IMR-90 (cell line): ENCODE measurements around the gene SLC5A10. TPM values are rescaled to one million over a fixed set of nuclear protein-coding genes. Genes with fewer than 3 reads are reported as not detected.

Source experiments
- ATAC-seq: fragments of 200-7000 bp; cut with Tn5 transposase; 2 replicates; pipeline ENCODE4 v1.9.1; 2020; ENCODE audit warnings: low read depth, mild to moderate bottlenecking, moderate library complexity
- BruUV-seq: library from RNA; stranded (reverse); fragments of 400-500 nt; replicated peaks from 2 replicates; lab custom pipeline; 2021; lab: Mats Ljungman, UMichigan
- CTCF ChIA-PET: fragments of 300-600 bp; formaldehyde crosslinking; extraction: SDS; loops from one replicate; lab custom pipeline; 2021; ENCODE audit warnings: antibody characterized with exemption; lab: Yijun Ruan, JAX
- POLR2A ChIA-PET: fragments of 300-600 bp; sonication (Branson Sonifier 250); formaldehyde crosslinking; loops from one replicate; lab custom pipeline; 2022; ENCODE audit warnings: antibody characterized with exemption; ENCODE audit not compliant: unreplicated experiment; lab: Charles Lee
- DNase-seq: peaks from one replicate; pipeline ENCODE4 v3.0.0; 2013
- H2AFZ ChIP-seq: replicated peaks from 2 replicates; pipeline ENCODE3; 2013; ENCODE audit warnings: low read length, mild to moderate bottlenecking; ENCODE audit not compliant: poor library complexity
- H2AK5ac ChIP-seq: 2 replicates; pipeline ENCODE4 v1.6.1; 2013; ENCODE audit warnings: low read depth, low read length, inconsistent platforms
- H2AK9ac ChIP-seq: replicated peaks from 2 replicates; pipeline ENCODE3; 2013; ENCODE audit warnings: mild to moderate bottlenecking, low read depth, low read length, moderate library complexity; ENCODE audit not compliant: poor library complexity
- H2BK120ac ChIP-seq: 2 replicates; pipeline ENCODE4 v1.6.1; 2013; ENCODE audit warnings: low read depth, low read length, inconsistent platforms
- H2BK15ac ChIP-seq: 3 replicates; pipeline ENCODE4 v1.6.1; 2013; ENCODE audit warnings: low read depth, low read length, inconsistent platforms
- H2BK20ac ChIP-seq: 2 replicates; pipeline ENCODE4 v1.6.1; 2013; ENCODE audit warnings: low read depth, mild to moderate bottlenecking, inconsistent platforms, low read length, moderate library complexity
- H2BK5ac ChIP-seq: 2 replicates; pipeline ENCODE4 v1.6.1; 2013; ENCODE audit warnings: mild to moderate bottlenecking, low read depth, low read length, inconsistent platforms; ENCODE audit not compliant: poor library complexity, severe bottlenecking
- H3K14ac ChIP-seq: replicated peaks from 2 replicates; pipeline ENCODE4 v1.6.1; 2013; ENCODE audit warnings: low read depth, low read length, inconsistent platforms
- H3K18ac ChIP-seq: 2 replicates; pipeline ENCODE4 v1.6.1; 2013; ENCODE audit warnings: low read depth, low read length, control low read depth
- H3K23ac ChIP-seq: 2 replicates; pipeline ENCODE4 v1.6.1; 2013; ENCODE audit warnings: low read depth, low read length, inconsistent platforms
- H3K27ac ChIP-seq: 2 replicates; pipeline ENCODE4 v1.5.1; 2013; ENCODE audit warnings: mild to moderate bottlenecking, control low read depth, low read length; ENCODE audit not compliant: insufficient read depth
- H3K27me3 ChIP-seq: 2 replicates; pipeline ENCODE4 v1.6.1; 2013; ENCODE audit warnings: low read length; ENCODE audit not compliant: control insufficient read depth, insufficient read depth
- H3K36me3 ChIP-seq: 2 replicates; pipeline ENCODE4 v1.6.1; 2013; ENCODE audit warnings: low read length, mixed read lengths; ENCODE audit not compliant: control insufficient read depth, insufficient read depth
- H3K4ac ChIP-seq: 2 replicates; pipeline ENCODE4 v1.6.1; 2013; ENCODE audit warnings: low read depth, low read length, inconsistent platforms
- H3K4me1 ChIP-seq: 2 replicates; pipeline ENCODE4 v1.6.1; 2013; ENCODE audit warnings: low read length, mixed read lengths; ENCODE audit not compliant: control insufficient read depth, insufficient read depth
- H3K4me2 ChIP-seq: 2 replicates; pipeline ENCODE4 v1.6.1; 2013; ENCODE audit warnings: low read depth, mild to moderate bottlenecking, control low read depth, low read length, moderate library complexity
- H3K4me3 ChIP-seq: 2 replicates; pipeline ENCODE4 v1.5.1; 2013; ENCODE audit warnings: low read depth, mild to moderate bottlenecking, control low read depth, low read length, moderate library complexity; ENCODE audit not compliant: insufficient read depth
- H3K56ac ChIP-seq: 2 replicates; pipeline ENCODE4 v1.6.1; 2013; ENCODE audit warnings: low read length, inconsistent platforms; ENCODE audit not compliant: insufficient read depth; ENCODE audit errors: extremely low read depth
- H3K79me1 ChIP-seq, 2 experiments: 2 replicates each; pipeline ENCODE4 v1.6.1; 2013; ENCODE audit warnings: low read length in 2 of 2, inconsistent platforms in 1 of 2, low read depth in 1 of 2
- H3K9ac ChIP-seq: 2 replicates; pipeline ENCODE4 v1.6.1; 2013; ENCODE audit warnings: low read depth, low read length, control low read depth
- H3K9me1 ChIP-seq: 2 replicates; pipeline ENCODE4 v1.6.1; 2013; ENCODE audit warnings: low read length, inconsistent platforms; ENCODE audit not compliant: insufficient read depth
- H3K9me3 ChIP-seq: 2 replicates; pipeline ENCODE4 v1.6.1; 2013; ENCODE audit warnings: low read length; ENCODE audit not compliant: control insufficient read depth, insufficient read depth
- H4K20me1 ChIP-seq: 2 replicates; pipeline ENCODE4 v1.6.1; 2013; ENCODE audit warnings: low read length, inconsistent platforms; ENCODE audit not compliant: insufficient read depth
- H4K5ac ChIP-seq: 2 replicates; pipeline ENCODE4 v1.6.1; 2013; ENCODE audit warnings: mild to moderate bottlenecking, low read depth, low read length, control low read depth
- H4K8ac ChIP-seq, 2 experiments: 2 replicates each; pipeline ENCODE4 v1.6.1; 2013; ENCODE audit warnings: low read depth in 2 of 2, low read length in 2 of 2, control low read depth in 1 of 2, inconsistent platforms in 1 of 2
- H4K91ac ChIP-seq: 2 replicates; pipeline ENCODE4 v1.6.1; 2013; ENCODE audit warnings: low read depth, low read length, inconsistent platforms; ENCODE audit not compliant: insufficient read depth
- CHD1 ChIP-seq: IDR thresholded peaks from 2 replicates; pipeline ENCODE4 v1.6.1; 2012; ENCODE audit warnings: low read depth, low read length, improper control_type of control experiment
- FOS ChIP-seq: fragments of 150-350 bp; IDR thresholded peaks from 2 replicates; pipeline ENCODE4 v1.6.1; 2016; ENCODE audit warnings: low read depth, low read length
- WGBS, 2 experiments: methylation state at CpG; one replicate each; pipeline versions ENCODE4 v1.1.5 to v1.1.7; 2013; ENCODE audit warnings: missing lambda C conversion rate in 2 of 2; ENCODE audit not compliant: insufficient read length in 1 of 2; ENCODE audit errors: extremely low coverage in 2 of 2; 5-methylcytosine and 5-hydroxymethylcytosine counted together
- dilution Hi-C: fragments of 300-500 bp; cut with HindIII; formaldehyde crosslinking; loops from one replicate; pipeline ENCODE4 v1.14.3; 2018; ENCODE audit warnings: low sequenced_read_pairs; ENCODE audit not compliant: unreplicated experiment
- in situ Hi-C: fragments of 300-500 bp; cut with MboI; formaldehyde crosslinking; loops from 3 replicates; pipeline ENCODE4 v1.14.3; 2019; ENCODE audit warnings: low sequenced_read_pairs, inconsistent platforms, mixed read lengths
- intact Hi-C: fragments of 100-400 bp; cut with micrococcal nuclease; formaldehyde crosslinking; loops from 2 replicates; pipeline ENCODE4 v1.10.0; 2022
- polyA plus RNA-seq, 3 experiments: library from polyadenylated mRNA; depleted of rRNA; stranded (reverse); fragments of >200 nt; gene quantifications; 2 replicates each; pipeline ENCODE4 v1.2.3, GENCODE V29; 2012; ENCODE audit warnings: low replicate concordance in 1 of 3
- total RNA-seq: library from RNA; depleted of rRNA; stranded (reverse); fragments of >200 nt; gene quantifications from 2 replicates; pipeline ENCODE4 v1.2.3, GENCODE V29; 2012
- TF ChIP-seq, protein P1 (sequence below): fragments of 150-350 bp; IDR thresholded peaks from 2 replicates; pipeline ENCODE4 v1.6.1; 2016; ENCODE audit warnings: low read depth, mild to moderate bottlenecking, low read length, moderate library complexity, borderline replicate concordance

The SLC5A10 gene
- total and polyA plus RNA-seq, 2 of the 4 experiments (the other 2 are of a cell fraction): not detected

DNA sequence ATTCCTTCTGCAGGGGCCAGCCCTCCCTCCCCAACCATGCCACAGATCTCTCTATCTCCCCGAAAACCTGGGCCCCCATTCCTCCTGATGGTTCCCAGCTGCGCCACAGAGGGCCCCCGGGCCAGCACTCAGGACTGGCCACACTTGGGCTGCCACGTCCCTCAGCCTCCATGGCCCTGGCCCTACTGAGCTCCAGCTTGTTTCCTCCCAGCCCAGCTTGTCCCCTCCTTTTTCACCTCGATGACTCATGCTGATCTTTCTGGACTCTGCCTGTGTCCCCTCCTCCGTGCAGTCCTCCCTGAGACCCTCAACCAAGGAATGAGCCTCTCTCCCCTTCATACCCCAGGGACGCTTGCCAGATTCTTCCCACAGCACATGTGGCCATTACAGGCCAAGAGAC is 63.5 kb downstream of the SLC5A10 start:
- dilution Hi-C loops: no loop called here
- WGBS, 2 experiments: 72% methylated on average over 6 of the region's 7 CpGs; no CpG with 5 or more reads in 1 of the 2 experiments
- H4K91ac ChIP-seq: no peak overlapping the region

More for the DNA sequence above, 63.5 kb downstream of the SLC5A10 start:
- ChIA-PET CTCF (no interaction called here), POLR2A (no interaction called here)
- Histone ChIP-seq H2AK5ac (no peak overlapping the region), H3K36me3 (no peaks in the 10 kb centered on the region), H3K27me3 (no peaks in the 10 kb centered on the region; the same call in 1 of the 2 replicates), H3K4ac (no peak overlapping the region; the same call in 1 of the 2 replicates), H3K4me2 (no peak overlapping the region), H4K8ac (no peak overlapping the region), H3K79me1 (no peaks in the 10 kb centered on the region; a peak in 1 of 4 replicates), H3K9me3 (no peaks in the 10 kb centered on the region), H4K20me1 (no peaks in the 10 kb centered on the region), H3K9ac (no peak overlapping the region), H2BK15ac (no peak overlapping the region), H3K18ac (no peak overlapping the region), H2BK120ac (no peak overlapping the region), H4K5ac (no peak overlapping the region), H3K23ac (no peak overlapping the region), H2BK5ac (no peak overlapping the region), H3K14ac (no peak overlapping the region), H3K56ac (no peak overlapping the region), H2AK9ac (no peak overlapping the region), H2AFZ (peak overlapping the region; percentile 40), H3K9me1 (peaks cover 11% of the 10 kb centered on the region), H3K27ac (no peak overlapping the region), H3K4me1 (peaks cover 5% of the 10 kb centered on the region), H2BK20ac (no peak overlapping the region), H3K4me3 (no peak overlapping the region)
- no peak for ATAC-seq
- TF ChIP-seq CHD1 (no peak), FOS (0 out of 2 replicates have a peak, but pooled peaks have one; percentile 11)
- TF ChIP-seq, protein P1, sequence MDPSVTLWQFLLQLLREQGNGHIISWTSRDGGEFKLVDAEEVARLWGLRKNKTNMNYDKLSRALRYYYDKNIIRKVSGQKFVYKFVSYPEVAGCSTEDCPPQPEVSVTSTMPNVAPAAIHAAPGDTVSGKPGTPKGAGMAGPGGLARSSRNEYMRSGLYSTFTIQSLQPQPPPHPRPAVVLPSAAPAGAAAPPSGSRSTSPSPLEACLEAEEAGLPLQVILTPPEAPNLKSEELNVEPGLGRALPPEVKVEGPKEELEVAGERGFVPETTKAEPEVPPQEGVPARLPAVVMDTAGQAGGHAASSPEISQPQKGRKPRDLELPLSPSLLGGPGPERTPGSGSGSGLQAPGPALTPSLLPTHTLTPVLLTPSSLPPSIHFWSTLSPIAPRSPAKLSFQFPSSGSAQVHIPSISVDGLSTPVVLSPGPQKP: no peak
- no TSS peak for BruUV-seq
- intact Hi-C loops: no loop called here
- DNase-seq: no peak
- in situ Hi-C loops: no loop called here
